Caco-2 (cell line): ENCODE results near the gene ADARB2. TPM values are rescaled to one million over a fixed set of nuclear protein-coding genes. Genes with fewer than 3 reads are reported as not detected.

Experiments used
- BruUV-seq: library from RNA; stranded (reverse); fragments of 400-500 nt; replicated peaks from 2 replicates; lab custom pipeline; 2021; lab: Mats Ljungman, UMichigan
- CTCF ChIA-PET: fragments of 300-600 bp; sonication (Branson Sonifier 250); formaldehyde crosslinking; loops from one replicate; lab custom pipeline; 2022; ENCODE audit warnings: antibody characterized with exemption; lab: Charles Lee
- POLR2A ChIA-PET: fragments of 300-600 bp; sonication (Branson Sonifier 250); formaldehyde crosslinking; loops from one replicate; lab custom pipeline; 2022; ENCODE audit warnings: antibody characterized with exemption; lab: Charles Lee
- DNase-seq, 2 experiments: peaks; one replicate each; pipeline versions ENCODE4 v3.0.0 to v3.0.0-alpha.2; 2020 to 2022
- H3K27me3 ChIP-seq: replicated peaks from 2 replicates; pipeline ENCODE4 v1.6.0; 2011; ENCODE audit warnings: low read length; ENCODE audit not compliant: control insufficient read depth, insufficient read depth
- H3K36me3 ChIP-seq: 2 replicates; pipeline ENCODE4 v1.5.1; 2011; ENCODE audit warnings: low read length; ENCODE audit not compliant: control insufficient read depth, insufficient read depth
- H3K4me1 ChIP-seq: fragments of 250-450 bp; sonication (Bioruptor Pico); 2 replicates; pipeline ENCODE4 v1.5.1; 2020; ENCODE audit warnings: mild to moderate bottlenecking
- H3K4me3 ChIP-seq: 2 replicates; pipeline ENCODE4 v1.5.1; 2011; ENCODE audit warnings: low read depth, mild to moderate bottlenecking, control low read depth, low read length
- H3K9me3 ChIP-seq: fragments of 250-450 bp; sonication (Bioruptor Pico); 2 replicates; pipeline ENCODE4 v1.5.1; 2020; ENCODE audit warnings: mild to moderate bottlenecking, moderate library complexity
- H3K27ac Mint-ChIP-seq: one replicate; pipeline ENCODE4 v1.8.0; 2022; ENCODE audit warnings: mixed read lengths; ENCODE audit not compliant: unreplicated experiment
- H3K27me3 Mint-ChIP-seq: one replicate; pipeline ENCODE4 v1.8.0; 2022; ENCODE audit warnings: mixed read lengths; ENCODE audit not compliant: insufficient read depth, unreplicated experiment
- H3K36me3 Mint-ChIP-seq: one replicate; pipeline ENCODE4 v1.8.0; 2022; ENCODE audit warnings: mild to moderate bottlenecking, mixed read lengths; ENCODE audit not compliant: insufficient read depth, unreplicated experiment
- H3K4me1 Mint-ChIP-seq: one replicate; pipeline ENCODE4 v1.8.0; 2022; ENCODE audit warnings: low read depth, mixed read lengths; ENCODE audit not compliant: unreplicated experiment
- H3K4me3 Mint-ChIP-seq: one replicate; pipeline ENCODE4 v1.8.0; 2022; ENCODE audit warnings: mild to moderate bottlenecking, moderate library complexity, mixed read lengths; ENCODE audit not compliant: unreplicated experiment
- H3K9me3 Mint-ChIP-seq: one replicate; pipeline ENCODE4 v1.8.0; 2022; ENCODE audit warnings: mixed read lengths; ENCODE audit not compliant: unreplicated experiment
- CTCF ChIP-seq, 2 experiments: fragments of 200-600 bp in 1 of 2; IDR thresholded peaks; 1 replicate in 1 of 2; 2 replicates in 1 of 2; pipeline versions ENCODE4 v1.5.1 to v1.8.0; 2011 to 2022; ENCODE audit warnings: antibody characterized with exemption in 1 of 2, control low read depth in 1 of 2, inconsistent platforms in 1 of 2, low read depth in 1 of 2, low read length in 1 of 2, mild to moderate bottlenecking in 1 of 2, moderate library complexity in 1 of 2; ENCODE audit not compliant: insufficient read depth in 1 of 2, severe bottlenecking in 1 of 2, unreplicated experiment in 1 of 2
- intact Hi-C: fragments of 100-400 bp; cut with micrococcal nuclease; formaldehyde crosslinking; loops from one replicate; pipeline ENCODE4 v1.10.0; 2022; ENCODE audit not compliant: unreplicated experiment
- total RNA-seq: library from RNA; stranded (reverse); gene quantifications from 2 replicates; pipeline ENCODE4 v1.2.3, GENCODE V29; 2022

ADARB2 gene
- total RNA-seq, 1 experiment from 2014 or later: 0.27 TPM

DNA sequence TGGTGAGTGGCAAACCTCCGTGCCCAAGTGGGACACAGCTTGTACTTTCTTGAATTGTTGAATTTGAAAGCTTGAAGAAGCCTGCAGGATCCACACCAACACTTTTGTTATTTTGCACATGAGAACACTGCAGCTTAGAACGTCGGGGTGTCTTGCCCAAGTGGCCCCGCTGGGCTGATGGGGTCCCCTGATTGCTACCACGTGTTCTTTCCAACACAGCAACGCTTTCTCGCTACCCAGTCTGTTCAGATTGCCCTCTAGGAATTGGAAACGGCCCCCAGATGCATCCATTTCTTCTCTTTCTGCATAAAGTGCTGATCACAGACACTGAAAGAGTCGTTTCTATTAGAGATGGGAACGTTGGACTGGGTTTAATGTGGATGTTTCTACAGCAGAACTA is 268.5 kb downstream of the ADARB2 start:
- no peak for DNase-seq
- BruUV-seq: no TSS peak
- H3K27me3 ChIP-seq: peaks cover 1% of the 10 kb centered on the region; the same call in 1 of the 2 replicates
- intact Hi-C loops: no loop called here
- Mint-ChIP-seq H3K27me3 (peaks cover 46% of the 10 kb centered on the region), H3K27ac (no peak overlapping the region), H3K4me3 (no peak overlapping the region), H3K9me3 (no peaks in the 10 kb centered on the region), H3K36me3 (no peaks in the 10 kb centered on the region), H3K4me1 (no peaks in the 10 kb centered on the region)
- H3K9me3 ChIP-seq: no peaks in the 10 kb centered on the region
- ChIA-PET CTCF (no interaction called here), POLR2A (no interaction called here)
- no peak for TF ChIP-seq CTCF (IDR thresholded peaks at IDR 0.05; ENCODE audit: insufficient read depth in 1 of 2, low read depth in 1 of 2, low read length in 1 of 2, severe bottlenecking in 1 of 2, unreplicated experiment in 1 of 2)
- H3K36me3 ChIP-seq: no peaks in the 10 kb centered on the region
- H3K4me1 ChIP-seq: peaks cover 5% of the 10 kb centered on the region; the same call in 1 of the 2 replicates
- no peak overlapping the region for H3K4me3 ChIP-seq

- ChIA-PET POLR2A (no interaction called here), CTCF (no interaction called here)
- no peak for TF ChIP-seq CTCF (IDR thresholded peaks at IDR 0.05; ENCODE audit: insufficient read depth in 1 of 2, low read depth in 1 of 2, low read length in 1 of 2, severe bottlenecking in 1 of 2, unreplicated experiment in 1 of 2)
- intact Hi-C loops: loop anchor here (2.0 kb wide), 1 partner anchor 47 kb away; no protein-coding TSS in a partner anchor
- H3K4me3 ChIP-seq: no peak overlapping the region
- Mint-ChIP-seq H3K36me3 (no peaks in the 10 kb centered on the region), H3K27me3 (peaks cover 39% of the 10 kb centered on the region), H3K4me3 (no peak overlapping the region), H3K4me1 (no peaks in the 10 kb centered on the region), H3K27ac (no peak overlapping the region), H3K9me3 (no peaks in the 10 kb centered on the region)
- H3K9me3 ChIP-seq: no peaks in the 10 kb centered on the region
- H3K4me1 ChIP-seq: peaks cover 5% of the 10 kb centered on the region; the same call in 1 of the 2 replicates
- H3K36me3 ChIP-seq: no peaks in the 10 kb centered on the region
- DNase-seq: no peak
- no TSS peak for BruUV-seq
- peaks cover 1% of the 10 kb centered on the region; the same call in 1 of the 2 replicates for H3K27me3 ChIP-seq
Observed at GRCh38 chr10:1467334-1468076, 269.8 kb downstream of the ADARB2 start.

- peaks cover 1% of the 10 kb centered on the region; the same call in 1 of the 2 replicates for H3K27me3 ChIP-seq
- intact Hi-C loops: loop anchor here (2.0 kb wide), 1 partner anchor 45 kb away; no protein-coding TSS in a partner anchor
- peaks cover 5% of the 10 kb centered on the region; the same call in 1 of the 2 replicates for H3K4me1 ChIP-seq
- H3K36me3 ChIP-seq: no peaks in the 10 kb centered on the region
- POLR2A ChIA-PET: no interaction called here
- Mint-ChIP-seq H3K9me3 (no peaks in the 10 kb centered on the region), H3K4me3 (no peak overlapping the region), H3K27me3 (peaks cover 30% of the 10 kb centered on the region), H3K36me3 (no peaks in the 10 kb centered on the region), H3K27ac (no peak overlapping the region), H3K4me1 (no peaks in the 10 kb centered on the region)
- no peak overlapping the region for H3K4me3 ChIP-seq
- H3K9me3 ChIP-seq: no peaks in the 10 kb centered on the region
- CTCF ChIA-PET: no interaction called here
- no TSS peak for BruUV-seq
- TF ChIP-seq CTCF (IDR thresholded peaks at IDR 0.05; ENCODE audit: insufficient read depth in 1 of 2, low read depth in 1 of 2, low read length in 1 of 2, severe bottlenecking in 1 of 2, unreplicated experiment in 1 of 2): no peak
- DNase-seq: no peak
Observed at GRCh38 chr10:1465993-1466764, 271.1 kb downstream of the ADARB2 start.
